ENCODE measurements around the gene ICA1.

Gene ICA1

DNA sequence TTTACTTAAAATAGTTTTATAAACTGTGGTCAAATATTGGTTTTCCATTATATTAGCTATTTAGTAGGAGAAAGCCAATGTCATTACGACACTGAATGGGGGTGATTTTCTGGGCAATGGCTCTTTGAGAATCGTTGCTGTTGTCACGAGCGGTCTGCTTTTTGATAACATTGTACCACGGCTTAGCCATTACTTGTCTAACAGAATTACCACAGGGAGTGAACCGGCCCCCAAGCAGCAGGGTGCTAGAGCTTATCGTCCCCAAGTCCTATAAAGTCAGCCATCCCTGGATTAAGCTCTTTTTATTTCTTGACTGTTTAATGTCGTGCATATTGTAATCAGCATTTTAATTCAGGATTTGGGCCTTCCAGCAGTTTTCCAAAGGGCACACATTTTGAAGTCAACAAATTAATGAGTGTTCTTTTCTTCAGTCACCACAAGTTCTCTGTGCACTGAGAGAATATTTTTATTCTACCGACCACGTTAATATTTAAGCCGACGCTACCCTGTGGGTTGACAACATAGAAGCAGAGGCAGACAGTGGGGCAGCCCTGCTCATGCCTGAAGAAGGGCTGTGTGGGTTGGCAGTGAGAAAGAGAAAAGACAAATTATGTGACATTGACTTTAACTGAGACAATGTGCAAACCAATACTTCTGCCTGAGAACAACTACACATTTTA, 125.8 kb downstream of the ICA1 start:
- peaks cover 3% of the 10 kb centered on the region for H3K27me3 ChIP-seq (replicated peaks; ENCODE audit: control insufficient read depth, insufficient read depth, low read length)
- no peak overlapping the region for H3K9ac ChIP-seq (ENCODE audit: low read length)
- H3K36me3 ChIP-seq (ENCODE audit: control insufficient read depth, insufficient read depth, low read length, severe bottlenecking) = no peaks in the 10 kb centered on the region
- peaks cover 5% of the 10 kb centered on the region for H3K4me1 ChIP-seq (ENCODE audit: control insufficient read depth, insufficient read depth, low read length)
- H3K9me3 ChIP-seq (ENCODE audit: control insufficient read depth, low read length) = no peaks in the 10 kb centered on the region
- no peak overlapping the region for H3K4me3 ChIP-seq (ENCODE audit: low read length)
- no peak for DNase-seq (ENCODE audit: low read depth)

DNA sequence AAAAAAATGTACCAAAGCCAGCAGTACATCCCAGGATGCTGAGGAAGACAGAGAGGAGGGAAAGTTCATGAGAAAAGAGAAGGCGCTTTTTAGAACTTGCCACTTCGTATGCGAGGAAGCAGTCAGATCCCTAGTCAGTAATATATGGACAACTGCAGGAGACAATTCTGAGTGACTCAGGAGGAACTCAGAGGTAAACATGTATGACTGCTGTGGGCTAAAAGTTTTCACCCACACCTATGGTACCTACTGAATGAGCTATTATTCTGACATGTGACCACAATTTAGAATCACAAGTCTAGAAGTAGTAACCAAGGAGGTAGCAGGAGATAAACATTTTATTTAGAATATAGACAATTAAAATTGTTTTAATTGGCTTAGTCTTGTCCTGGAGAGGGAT, 126.5 kb downstream of the ICA1 start:
- Histone ChIP-seq H3K9ac (ENCODE audit: low read length) (no peak overlapping the region), H3K4me3 (ENCODE audit: low read length) (no peak overlapping the region), H3K4me1 (ENCODE audit: control insufficient read depth, insufficient read depth, low read length) (peaks cover 5% of the 10 kb centered on the region), H3K27me3 (replicated peaks; ENCODE audit: control insufficient read depth, insufficient read depth, low read length) (peaks cover 3% of the 10 kb centered on the region), H3K36me3 (ENCODE audit: control insufficient read depth, insufficient read depth, low read length, severe bottlenecking) (no peaks in the 10 kb centered on the region), H3K9me3 (ENCODE audit: control insufficient read depth, low read length) (no peaks in the 10 kb centered on the region)
- DNase-seq (ENCODE audit: low read depth) = no peak

DNA sequence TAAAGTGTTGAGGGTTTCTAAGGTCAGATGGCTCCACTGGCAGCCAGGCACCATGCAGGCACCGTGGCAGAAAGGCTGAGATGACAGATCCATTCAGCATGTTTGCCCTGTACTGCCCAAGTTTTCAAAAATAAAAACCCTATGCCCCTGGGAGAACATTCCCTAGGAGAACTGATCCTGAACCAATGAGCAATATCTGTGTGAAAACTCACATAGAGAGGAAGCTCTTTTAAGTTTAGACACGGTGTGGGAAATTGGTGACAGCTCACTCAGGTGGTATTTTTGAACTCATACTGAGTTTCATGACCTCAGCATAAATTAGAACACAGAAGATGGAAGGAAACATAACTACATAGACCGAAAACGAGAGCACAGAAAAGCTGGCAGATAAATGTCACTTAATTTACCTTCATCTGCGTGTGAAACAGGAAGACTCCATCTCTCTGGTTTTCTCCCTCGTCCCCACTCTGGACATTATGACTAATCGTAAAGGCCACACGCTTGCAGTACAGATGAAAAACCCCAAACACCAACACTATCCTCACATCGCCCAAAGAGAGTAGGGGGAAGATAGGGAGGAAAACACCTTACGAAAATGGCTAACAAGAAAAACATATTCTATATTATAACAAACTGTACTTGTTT, 127.8 kb downstream of the ICA1 start:
- no peaks in the 10 kb centered on the region for H3K36me3 ChIP-seq (ENCODE audit: control insufficient read depth, insufficient read depth, low read length, severe bottlenecking)
- no peak overlapping the region for H3K9ac ChIP-seq (ENCODE audit: low read length)
- H3K4me1 ChIP-seq (ENCODE audit: control insufficient read depth, insufficient read depth, low read length) = peaks cover 5% of the 10 kb centered on the region
- DNase-seq (ENCODE audit: low read depth) = peak; percentile 19
- peaks cover 3% of the 10 kb centered on the region for H3K27me3 ChIP-seq (replicated peaks; ENCODE audit: control insufficient read depth, insufficient read depth, low read length)
- H3K4me3 ChIP-seq (ENCODE audit: low read length) = no peak overlapping the region
- H3K9me3 ChIP-seq (ENCODE audit: control insufficient read depth, low read length) = no peaks in the 10 kb centered on the region

DNA sequence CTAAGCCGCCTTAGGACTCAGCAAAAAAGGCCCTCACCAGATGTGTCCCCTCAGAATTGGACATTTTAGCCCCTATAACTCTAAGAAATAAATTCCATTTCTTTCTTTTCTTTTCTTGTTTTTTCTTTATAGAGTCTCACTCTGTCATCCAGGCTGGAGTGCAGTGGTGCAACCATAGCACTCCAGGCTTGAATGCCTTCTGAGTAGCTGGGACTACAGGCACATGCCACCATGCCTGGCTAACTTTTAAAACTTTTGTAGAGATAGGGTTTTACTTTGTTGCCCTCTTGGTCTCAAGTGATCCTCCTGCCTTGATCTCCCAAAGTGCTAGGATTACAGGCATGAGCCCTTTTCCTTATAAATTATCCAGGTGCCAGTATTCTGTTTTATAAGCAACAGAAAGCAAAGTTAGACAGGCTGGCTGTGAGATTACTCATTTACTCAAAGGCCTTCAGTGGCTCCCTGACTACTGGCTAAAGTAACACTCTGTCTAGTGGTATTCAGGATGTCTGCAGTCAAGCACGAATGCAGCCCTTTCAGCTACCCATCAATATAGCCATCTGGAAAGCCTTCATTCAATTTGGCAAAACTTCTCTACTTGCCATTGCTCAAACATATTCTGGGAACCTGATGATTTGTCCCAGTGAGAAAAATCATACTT, 128.6 kb downstream of the ICA1 start:
- Histone ChIP-seq H3K4me3 (ENCODE audit: low read length) (no peak overlapping the region), H3K9me3 (ENCODE audit: control insufficient read depth, low read length) (no peaks in the 10 kb centered on the region), H3K9ac (ENCODE audit: low read length) (no peak overlapping the region), H3K27me3 (replicated peaks; ENCODE audit: control insufficient read depth, insufficient read depth, low read length) (peaks cover 3% of the 10 kb centered on the region), H3K4me1 (ENCODE audit: control insufficient read depth, insufficient read depth, low read length) (peaks cover 5% of the 10 kb centered on the region), H3K36me3 (ENCODE audit: control insufficient read depth, insufficient read depth, low read length, severe bottlenecking) (no peaks in the 10 kb centered on the region)
- no peak for DNase-seq (ENCODE audit: low read depth)

DNA sequence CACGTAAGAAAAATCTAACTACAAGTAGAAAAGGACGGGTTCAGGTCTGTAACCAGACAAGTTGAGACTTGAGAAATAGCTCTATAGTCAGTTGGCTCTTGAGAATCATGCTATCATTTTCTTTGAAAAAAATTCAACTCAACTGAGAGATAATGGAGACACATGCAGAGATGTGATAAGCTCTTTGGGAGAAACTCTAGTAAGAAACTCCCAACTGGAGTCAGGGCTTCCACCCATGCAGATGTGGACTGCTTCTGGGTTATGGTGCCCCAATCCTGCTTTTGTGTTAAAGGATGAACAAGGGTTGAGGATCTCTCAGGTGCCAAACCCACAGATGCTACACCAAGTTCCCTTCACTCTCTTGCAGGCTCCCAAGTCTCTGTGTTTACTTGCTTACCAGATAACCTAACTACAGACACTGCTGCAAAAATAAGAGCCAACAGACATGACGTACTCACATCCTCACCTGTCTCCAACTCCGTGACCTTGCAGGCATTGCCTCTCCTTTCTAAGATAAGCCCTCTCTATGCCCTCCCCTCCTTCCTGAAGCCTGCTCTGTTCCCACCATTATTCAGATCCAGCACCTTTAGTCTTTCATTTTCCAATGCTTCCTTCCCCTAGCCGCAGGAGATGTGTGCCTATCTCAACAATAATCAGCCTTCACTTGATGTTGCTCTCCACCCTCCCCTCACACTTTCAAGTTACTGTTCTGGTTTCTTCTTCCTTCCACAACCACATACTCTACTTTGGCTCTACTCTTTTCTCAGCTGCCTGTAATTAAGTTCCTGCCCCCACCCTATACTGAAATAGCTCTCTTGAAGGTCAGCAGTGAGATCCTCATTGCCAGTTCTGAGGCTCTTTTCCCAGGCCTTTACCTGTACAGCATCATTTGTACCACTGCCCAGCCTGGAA, 130.0 kb downstream of the ICA1 start:
- Histone ChIP-seq H3K4me3 (ENCODE audit: low read length) (no peak overlapping the region), H3K9ac (ENCODE audit: low read length) (no peak overlapping the region), H3K36me3 (ENCODE audit: control insufficient read depth, insufficient read depth, low read length, severe bottlenecking) (no peaks in the 10 kb centered on the region), H3K9me3 (ENCODE audit: control insufficient read depth, low read length) (no peaks in the 10 kb centered on the region), H3K27me3 (replicated peaks; ENCODE audit: control insufficient read depth, insufficient read depth, low read length) (peaks cover 3% of the 10 kb centered on the region), H3K4me1 (ENCODE audit: control insufficient read depth, insufficient read depth, low read length) (peaks cover 5% of the 10 kb centered on the region)
- DNase-seq (ENCODE audit: low read depth) = no peak

DNA sequence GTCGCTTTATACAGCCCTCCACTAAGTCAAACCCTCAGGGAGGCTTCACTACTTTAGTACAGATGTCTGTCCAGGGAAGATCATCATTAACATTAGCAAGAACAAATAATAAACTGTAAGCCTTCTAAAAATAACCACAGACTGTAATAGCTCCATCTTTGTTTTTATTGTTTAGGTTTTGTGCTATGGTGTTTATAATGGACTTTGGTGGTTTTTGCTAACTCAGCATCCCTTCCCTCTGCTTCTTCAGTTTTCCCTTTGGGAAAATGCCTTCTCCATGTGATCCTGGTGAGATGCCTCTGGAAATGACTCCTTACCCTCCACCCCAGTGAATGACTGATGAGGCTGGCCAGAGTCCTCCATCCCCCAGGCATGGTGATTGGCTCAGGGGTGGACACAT, 131.3 kb downstream of the ICA1 start:
- no peaks in the 10 kb centered on the region for H3K9me3 ChIP-seq (ENCODE audit: control insufficient read depth, low read length)
- DNase-seq (ENCODE audit: low read depth) = no peak
- no peak overlapping the region for H3K9ac ChIP-seq (ENCODE audit: low read length)
- H3K27me3 ChIP-seq (replicated peaks; ENCODE audit: control insufficient read depth, insufficient read depth, low read length) = peaks cover 3% of the 10 kb centered on the region
- H3K36me3 ChIP-seq (ENCODE audit: control insufficient read depth, insufficient read depth, low read length, severe bottlenecking) = no peaks in the 10 kb centered on the region
- H3K4me1 ChIP-seq (ENCODE audit: control insufficient read depth, insufficient read depth, low read length) = peaks cover 9% of the 10 kb centered on the region
- H3K4me3 ChIP-seq (ENCODE audit: low read length) = no peak overlapping the region

DNA sequence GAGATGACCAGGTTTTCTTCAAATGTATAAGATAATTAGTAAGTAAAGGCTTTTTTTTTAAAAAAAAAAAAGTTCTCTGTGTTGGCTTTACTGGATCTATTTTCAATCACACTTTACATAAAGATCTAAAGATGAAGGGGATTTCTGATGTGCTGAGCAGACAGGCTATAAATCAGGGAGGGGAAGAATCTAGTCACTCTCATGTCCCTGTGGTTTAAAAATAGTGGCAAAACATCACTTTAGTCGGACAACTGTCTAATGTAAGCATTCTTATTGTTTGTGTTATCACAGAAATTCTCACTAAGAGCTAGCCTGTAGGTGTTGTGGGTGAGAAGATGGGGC, 132.7 kb downstream of the ICA1 start:
- peaks cover 8% of the 10 kb centered on the region for H3K4me1 ChIP-seq (ENCODE audit: control insufficient read depth, insufficient read depth, low read length)
- no peaks in the 10 kb centered on the region for H3K9me3 ChIP-seq (ENCODE audit: control insufficient read depth, low read length)
- H3K36me3 ChIP-seq (ENCODE audit: control insufficient read depth, insufficient read depth, low read length, severe bottlenecking) = no peaks in the 10 kb centered on the region

DNA sequence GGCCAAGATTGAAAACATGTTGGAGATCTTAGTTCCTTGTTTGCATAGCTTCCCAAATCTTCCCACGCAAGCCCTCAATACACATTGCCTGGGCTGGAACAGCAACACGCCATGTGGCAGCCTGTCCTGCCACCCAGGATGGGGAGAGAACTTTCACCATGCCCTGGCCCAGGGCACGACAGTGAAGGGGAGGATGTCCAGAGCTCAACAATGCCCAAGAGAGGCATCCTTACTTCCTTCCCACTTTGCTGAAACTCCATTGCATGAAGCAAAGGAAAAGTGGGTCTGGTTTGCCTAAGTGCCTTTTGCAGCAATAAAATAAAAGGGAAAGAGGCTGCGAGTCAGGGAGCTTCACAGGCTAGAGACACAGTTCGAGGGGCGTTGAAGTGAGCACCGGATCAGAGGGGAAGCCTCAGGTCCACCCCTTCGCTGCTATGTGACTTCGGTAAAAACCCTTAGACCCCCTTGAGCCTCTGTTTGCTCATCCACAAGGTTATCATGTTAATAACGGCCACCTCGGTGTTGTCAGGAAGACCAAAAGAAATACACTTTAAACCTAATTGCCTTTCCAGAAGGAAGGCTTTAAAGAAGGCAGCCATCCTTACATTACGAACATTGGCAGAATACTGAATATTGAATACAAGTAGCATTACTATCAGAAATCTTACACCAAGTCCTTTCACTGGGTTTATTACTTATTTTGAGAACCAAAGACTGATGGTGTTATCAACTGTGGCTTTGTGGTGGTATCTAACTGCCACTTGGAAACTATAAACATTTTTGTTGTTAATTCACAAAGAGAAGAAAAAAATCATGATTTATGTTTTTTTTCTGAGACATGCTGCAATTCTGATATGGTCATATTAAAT, 133.3 kb downstream of the ICA1 start:
- Histone ChIP-seq H3K4me3 (ENCODE audit: low read length) (no peak overlapping the region), H3K36me3 (ENCODE audit: control insufficient read depth, insufficient read depth, low read length, severe bottlenecking) (no peaks in the 10 kb centered on the region), H3K9ac (ENCODE audit: low read length) (no peak overlapping the region), H3K4me1 (ENCODE audit: control insufficient read depth, insufficient read depth, low read length) (peaks cover 4% of the 10 kb centered on the region), H3K9me3 (ENCODE audit: control insufficient read depth, low read length) (no peaks in the 10 kb centered on the region), H3K27me3 (replicated peaks; ENCODE audit: control insufficient read depth, insufficient read depth, low read length) (peaks cover 3% of the 10 kb centered on the region)
- no peak for DNase-seq (ENCODE audit: low read depth)

More for the DNA sequence above, 132.7 kb downstream of the ICA1 start:
- Histone ChIP-seq H3K4me3 (ENCODE audit: low read length) (no peak overlapping the region), H3K9ac (ENCODE audit: low read length) (no peak overlapping the region), H3K27me3 (replicated peaks; ENCODE audit: control insufficient read depth, insufficient read depth, low read length) (peaks cover 3% of the 10 kb centered on the region)
- DNase-seq (ENCODE audit: low read depth) = no peak

DNA sequence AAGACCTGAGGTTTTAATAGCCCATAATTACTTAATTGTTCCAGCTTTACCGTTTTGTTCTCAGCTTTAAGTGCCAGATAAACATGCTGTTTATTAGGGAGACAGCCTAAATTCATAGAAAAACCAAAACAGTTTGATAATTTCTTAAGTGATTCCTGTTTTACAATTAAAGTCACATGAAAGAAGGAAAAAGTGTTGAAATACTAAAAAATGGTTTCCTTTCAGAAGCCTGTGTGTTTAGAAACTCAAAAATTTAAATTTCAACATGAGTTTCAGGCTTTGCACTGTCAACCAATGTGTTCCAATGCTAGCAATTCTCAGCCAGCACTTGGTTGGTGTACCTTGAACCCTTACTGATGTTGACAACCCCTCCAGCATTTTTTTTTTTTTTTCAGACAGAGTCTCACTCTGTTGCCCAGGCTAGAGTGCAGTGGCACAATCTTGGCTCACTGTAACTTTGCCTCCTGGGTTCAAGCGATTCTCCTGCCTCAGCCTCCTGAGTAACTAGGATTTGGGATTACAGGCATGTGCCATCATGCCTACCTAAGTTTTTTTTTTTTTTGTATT, 135.3 kb downstream of the ICA1 start:
- Histone ChIP-seq H3K36me3 (ENCODE audit: control insufficient read depth, insufficient read depth, low read length, severe bottlenecking) (no peaks in the 10 kb centered on the region), H3K4me3 (ENCODE audit: low read length) (no peak overlapping the region), H3K9ac (ENCODE audit: low read length) (no peak overlapping the region), H3K9me3 (ENCODE audit: control insufficient read depth, low read length) (no peaks in the 10 kb centered on the region), H3K4me1 (ENCODE audit: control insufficient read depth, insufficient read depth, low read length) (peaks cover 4% of the 10 kb centered on the region), H3K27me3 (replicated peaks; ENCODE audit: control insufficient read depth, insufficient read depth, low read length) (no peaks in the 10 kb centered on the region)
- no peak for DNase-seq (ENCODE audit: low read depth)

DNA sequence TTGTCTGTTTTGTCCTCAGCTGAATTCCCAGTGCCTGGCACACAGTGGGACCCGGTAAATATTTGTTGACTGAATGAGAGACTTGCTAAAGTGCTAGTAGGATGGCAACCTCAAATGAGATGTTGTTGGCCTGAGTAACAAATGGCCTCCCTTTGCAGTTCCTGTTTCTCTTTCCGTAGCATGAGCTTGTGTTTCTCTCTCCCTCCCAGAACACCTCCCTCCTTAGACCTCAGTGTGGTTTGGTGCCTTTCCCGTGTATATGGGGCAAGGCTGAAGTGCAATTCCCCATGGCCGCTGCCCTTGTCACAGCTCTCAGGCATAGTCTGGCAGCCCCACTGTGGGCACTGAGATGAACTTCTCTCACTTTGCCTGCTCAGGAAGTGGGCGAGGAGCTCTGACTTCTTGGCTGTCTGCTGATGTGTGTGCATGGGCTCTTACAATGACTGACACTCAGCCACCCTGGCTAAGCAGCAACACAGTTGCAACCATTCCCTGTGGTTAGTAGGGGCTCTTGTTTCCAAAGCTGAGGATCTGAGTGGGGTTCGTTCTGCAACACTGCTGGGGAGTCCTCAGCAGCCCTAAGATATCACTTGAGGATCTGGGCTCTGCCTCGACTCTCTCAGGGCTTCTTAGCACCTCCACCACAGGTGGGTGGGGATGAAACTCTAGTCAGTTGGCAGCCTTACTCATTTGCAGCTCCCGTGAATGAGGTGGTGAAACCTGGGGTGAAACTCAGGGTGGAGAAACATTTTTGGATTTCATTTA, 136.1 kb downstream of the ICA1 start:
- DNase-seq (ENCODE audit: low read depth) = no peak
- Histone ChIP-seq H3K4me1 (ENCODE audit: control insufficient read depth, insufficient read depth, low read length) (peaks cover 6% of the 10 kb centered on the region), H3K9me3 (ENCODE audit: control insufficient read depth, low read length) (no peaks in the 10 kb centered on the region)

More for the DNA sequence above, 136.1 kb downstream of the ICA1 start:
- H3K4me3 ChIP-seq (ENCODE audit: low read length) = no peak overlapping the region
- no peaks in the 10 kb centered on the region for H3K36me3 ChIP-seq (ENCODE audit: control insufficient read depth, insufficient read depth, low read length, severe bottlenecking)
- no peak overlapping the region for H3K9ac ChIP-seq (ENCODE audit: low read length)
- H3K27me3 ChIP-seq (replicated peaks; ENCODE audit: control insufficient read depth, insufficient read depth, low read length) = peaks cover 3% of the 10 kb centered on the region
